Activated CD4-positive, alpha-beta memory T cell treated with anti-CD3 and anti-CD28 coated beads for 36 hours (primary cell): Measurements from ENCODE around the gene SMARCD3. TPM values are rescaled to one million over a fixed set of nuclear protein-coding genes. Genes with fewer than 3 reads are reported as not detected.

Experiments used
- CTCF ChIA-PET: fragments of 350-600 bp; sonication (Branson Sonifier 250); formaldehyde crosslinking; loops from one replicate; lab custom pipeline; 2021; ENCODE audit warnings: antibody characterized with exemption, inconsistent platforms; lab: Charles Lee
- POLR2A ChIA-PET: fragments of 350-600 bp; sonication (Branson Sonifier 250); formaldehyde crosslinking; loops from one replicate; lab custom pipeline; 2021; ENCODE audit warnings: antibody characterized with exemption; lab: Charles Lee
- DNase-seq: peaks from one replicate; pipeline ENCODE4 v3.0.0-alpha.2; 2020
- H3K27ac Mint-ChIP-seq: one replicate; pipeline ENCODE4 v1.8.0; 2021; ENCODE audit warnings: mixed read lengths
- H3K27me3 Mint-ChIP-seq: one replicate; pipeline ENCODE4 v1.8.0; 2021; ENCODE audit warnings: mixed read lengths
- H3K36me3 Mint-ChIP-seq: one replicate; pipeline ENCODE4 v1.8.0; 2021; ENCODE audit warnings: mixed read lengths
- H3K4me1 Mint-ChIP-seq: one replicate; pipeline ENCODE4 v1.8.0; 2021; ENCODE audit warnings: low read depth, mixed read lengths
- H3K4me3 Mint-ChIP-seq: one replicate; pipeline ENCODE4 v1.8.0; 2021; ENCODE audit warnings: mild to moderate bottlenecking, mixed read lengths
- H3K9me3 Mint-ChIP-seq: one replicate; pipeline ENCODE4 v1.8.0; 2021; ENCODE audit warnings: mixed read lengths
- intact Hi-C: fragments of 100-400 bp; cut with micrococcal nuclease; formaldehyde crosslinking; loops from one replicate; pipeline ENCODE4 v1.15.1; 2023
- total RNA-seq, 2 experiments: library from RNA; stranded (reverse); gene quantifications; one replicate each; pipeline ENCODE4 v1.2.3, GENCODE V29; 2021

SMARCD3 gene
- total RNA-seq, 2 experiments from 2014 or later: 4.4 to 5.5 TPM

GRCh38 chr7:151252561-151252835 is 4.0 kb upstream of the SMARCD3 start:
- Mint-ChIP-seq H3K27me3 (peaks cover 60% of the 10 kb centered on the region), H3K4me1 (peaks cover 14% of the 10 kb centered on the region), H3K27ac (no peak overlapping the region), H3K36me3 (no peaks in the 10 kb centered on the region), H3K4me3 (no peak overlapping the region), H3K9me3 (no peaks in the 10 kb centered on the region)
- CTCF ChIA-PET: interaction anchor here (1.3 to 1.6 kb wide), 2 partner anchors 8 to 85 kb away, joined by 3 read pairs; partner anchors contain the start of gene GBX1
- no peak for DNase-seq
- intact Hi-C loops: no loop called here
- POLR2A ChIA-PET: no interaction called here

GRCh38 chr7:151251689-151252560 is 3.4 kb upstream of the SMARCD3 start:
- peaks cover 14% of the 10 kb centered on the region for H3K4me1 Mint-ChIP-seq
- H3K36me3 Mint-ChIP-seq: no peaks in the 10 kb centered on the region
- ChIA-PET CTCF (interaction anchor here (0.7 to 1.6 kb wide), 3 partner anchors 8 to 84 kb away, joined by 3 read pairs; partner anchors contain the start of gene GBX1), POLR2A (no interaction called here)
- no peak overlapping the region for H3K27ac Mint-ChIP-seq
- peaks cover 63% of the 10 kb centered on the region for H3K27me3 Mint-ChIP-seq
- no peak for DNase-seq
- H3K9me3 Mint-ChIP-seq: no peaks in the 10 kb centered on the region
- intact Hi-C loops: no loop called here
- H3K4me3 Mint-ChIP-seq: no peak overlapping the region

GRCh38 chr7:151251328-151251688 is 2.8 kb upstream of the SMARCD3 start:
- ChIA-PET POLR2A (no interaction called here), CTCF (interaction anchor here (0.7 kb wide), 1 partner anchor 83 kb away, joined by 3 read pairs; no protein-coding TSS in a partner anchor)
- Mint-ChIP-seq H3K27ac (no peak overlapping the region), H3K9me3 (no peaks in the 10 kb centered on the region), H3K4me3 (peak overlapping the region; percentile 10), H3K4me1 (peaks cover 14% of the 10 kb centered on the region), H3K27me3 (peaks cover 64% of the 10 kb centered on the region), H3K36me3 (no peaks in the 10 kb centered on the region)
- DNase-seq: no peak
- intact Hi-C loops: no loop called here

- Mint-ChIP-seq H3K9me3 (no peaks in the 10 kb centered on the region), H3K4me3 (no peak overlapping the region), H3K27ac (no peak overlapping the region), H3K36me3 (no peaks in the 10 kb centered on the region), H3K4me1 (peaks cover 20% of the 10 kb centered on the region), H3K27me3 (peaks cover 67% of the 10 kb centered on the region)
- DNase-seq: no peak
- intact Hi-C loops: no loop called here
- ChIA-PET CTCF (interaction anchor here (0.7 to 0.9 kb wide), 2 partner anchors 82 to 198 kb away, joined by 3 read pairs; no protein-coding TSS in a partner anchor), POLR2A (no interaction called here)
These were observed 2.0 kb upstream of the SMARCD3 start for GRCh38 chr7:151250181-151251132.

GRCh38 chr7:151249732-151250072 is 1.2 kb upstream of the SMARCD3 start:
- Mint-ChIP-seq H3K4me1 (peaks cover 24% of the 10 kb centered on the region), H3K27ac (no peak overlapping the region), H3K9me3 (no peaks in the 10 kb centered on the region), H3K4me3 (no peak overlapping the region), H3K36me3 (no peaks in the 10 kb centered on the region), H3K27me3 (peaks cover 67% of the 10 kb centered on the region)
- no peak for DNase-seq
- intact Hi-C loops: no loop called here
- ChIA-PET CTCF (interaction anchor here (0.9 kb wide), 1 partner anchor 199 kb away, joined by 3 read pairs; no protein-coding TSS in a partner anchor), POLR2A (interaction anchor here (1.7 kb wide), 1 partner anchor 22 kb away, joined by 4 read pairs; the partner anchor contains the start of gene ABCF2)

GRCh38 chr7:151249034-151249731 is 689 bp upstream of the SMARCD3 start:
- Mint-ChIP-seq H3K27ac (no peak overlapping the region), H3K9me3 (no peaks in the 10 kb centered on the region), H3K4me3 (peak overlapping the region; percentile 55), H3K36me3 (no peaks in the 10 kb centered on the region), H3K27me3 (peaks cover 63% of the 10 kb centered on the region), H3K4me1 (peaks cover 29% of the 10 kb centered on the region)
- intact Hi-C loops: no loop called here
- CTCF ChIA-PET: interaction anchor here (0.9 kb wide), 1 partner anchor 200 kb away, joined by 3 read pairs; no protein-coding TSS in a partner anchor
- peak; percentile 30 for DNase-seq
- POLR2A ChIA-PET: interaction anchor here (1.7 kb wide), 1 partner anchor 22 kb away, joined by 4 read pairs; the partner anchor contains the start of gene ABCF2

GRCh38 chr7:151247611-151248345 is 716 bp downstream of the SMARCD3 start:
- no peak overlapping the region for H3K27ac Mint-ChIP-seq
- no peaks in the 10 kb centered on the region for H3K36me3 Mint-ChIP-seq
- CTCF ChIA-PET: interaction anchor here (0.8 to 2.4 kb wide), 7 partner anchors 11 to 105 kb away, joined by 3 to 12 read pairs (median 3); partner anchors contain the start of gene ABCF2
- POLR2A ChIA-PET: interaction anchor here (0.7 to 1.7 kb wide), 2 partner anchors 11 to 21 kb away, joined by 3 to 4 read pairs; partner anchors contain the start of gene ABCF2
- intact Hi-C loops: no loop called here
- H3K4me1 Mint-ChIP-seq: peaks cover 42% of the 10 kb centered on the region
- H3K4me3 Mint-ChIP-seq: peak overlapping the region; percentile 43
- H3K9me3 Mint-ChIP-seq: no peaks in the 10 kb centered on the region
- peaks cover 52% of the 10 kb centered on the region for H3K27me3 Mint-ChIP-seq
- DNase-seq: no peak

- intact Hi-C loops: no loop called here
- Mint-ChIP-seq H3K4me3 (no peak overlapping the region), H3K27me3 (peaks cover 46% of the 10 kb centered on the region), H3K9me3 (no peaks in the 10 kb centered on the region), H3K36me3 (no peaks in the 10 kb centered on the region), H3K4me1 (peaks cover 42% of the 10 kb centered on the region), H3K27ac (no peak overlapping the region)
- DNase-seq: no peak
- ChIA-PET POLR2A (interaction anchor here (0.7 kb wide), 1 partner anchor 10 kb away, joined by 3 read pairs; no protein-coding TSS in a partner anchor), CTCF (interaction anchor here (0.8 to 2.4 kb wide), 10 partner anchors 10 to 105 kb away, joined by 3 to 12 read pairs (median 3); partner anchors contain the start of genes ABCF2 and CHPF2)
These were observed 1.5 kb downstream of the SMARCD3 start for GRCh38 chr7:151246851-151247580.

- peaks cover 42% of the 10 kb centered on the region for H3K4me1 Mint-ChIP-seq
These were observed 2.2 kb downstream of the SMARCD3 start for GRCh38 chr7:151246102-151246850.

More at GRCh38 chr7:151246102-151246850, 2.2 kb downstream of the SMARCD3 start:
- Mint-ChIP-seq H3K4me3 (peak overlapping the region; percentile 18), H3K27ac (no peak overlapping the region), H3K27me3 (peaks cover 45% of the 10 kb centered on the region), H3K36me3 (no peaks in the 10 kb centered on the region), H3K9me3 (no peaks in the 10 kb centered on the region)
- CTCF ChIA-PET: interaction anchor here (0.7 to 2.4 kb wide), 11 partner anchors 9 to 226 kb away, joined by 3 to 12 read pairs (median 3); partner anchors contain the start of gene CHPF2
- DNase-seq: no peak
- intact Hi-C loops: no loop called here
- POLR2A ChIA-PET: no interaction called here
